ENCODE data around the gene KRTAP5-11.
"Not testable (repeated sequence)": the region's sequence is repeated elsewhere in the genome, so short reads cannot be mapped to it uniquely, and the experiment has no call there.

The KRTAP5-11 gene

GRCh38 chr11:71582309-71582895 lies at the start of gene KRTAP5-11:
Gene KRTAP5-11 (minus strand): TSS chr11:71582875. CDS start chr11:71582837, 38 bp downstream.
- no peak for DNase-seq (ENCODE audit: low read depth in 2 of 2)

- DNase-seq (ENCODE audit: low read depth in 2 of 2), result not testable (repeated sequence)
Observed at GRCh38 chr11:71631551-71631950, 48.9 kb upstream of the KRTAP5-11 start.

- DNase-seq (ENCODE audit: low read depth in 2 of 2), result not testable (repeated sequence)
Observed at GRCh38 chr11:71630071-71630470, 47.4 kb upstream of the KRTAP5-11 start.

GRCh38 chr11:71628943-71629342 lies 46.3 kb upstream of the KRTAP5-11 start:
- not testable (repeated sequence) for DNase-seq (ENCODE audit: low read depth in 2 of 2)

- DNase-seq (ENCODE audit: low read depth in 2 of 2), result not testable (repeated sequence)
Observed at GRCh38 chr11:71623226-71623625, 40.6 kb upstream of the KRTAP5-11 start.

GRCh38 chr11:71622561-71622960 lies 39.9 kb upstream of the KRTAP5-11 start:
- DNase-seq (ENCODE audit: low read depth in 2 of 2), result not testable (repeated sequence)

- not testable (repeated sequence) for DNase-seq (ENCODE audit: low read depth in 2 of 2)
Observed at GRCh38 chr11:71615003-71615402, 32.3 kb upstream of the KRTAP5-11 start.

- not testable (repeated sequence) for DNase-seq (ENCODE audit: low read depth in 2 of 2)
Observed at GRCh38 chr11:71614366-71614917, 31.8 kb upstream of the KRTAP5-11 start.

GRCh38 chr11:71613931-71614330 lies 31.3 kb upstream of the KRTAP5-11 start:
- not testable (repeated sequence) for DNase-seq (ENCODE audit: low read depth in 2 of 2)

- DNase-seq (ENCODE audit: low read depth in 2 of 2), result not testable (repeated sequence)
Observed at GRCh38 chr11:71611218-71611910, 28.7 kb upstream of the KRTAP5-11 start.

GRCh38 chr11:71608272-71608671 lies 25.6 kb upstream of the KRTAP5-11 start:
- DNase-seq (ENCODE audit: low read depth in 2 of 2), result not testable (repeated sequence)

GRCh38 chr11:71607520-71608216 lies 25.0 kb upstream of the KRTAP5-11 start:
- DNase-seq (ENCODE audit: low read depth in 2 of 2), result not testable (repeated sequence)

- DNase-seq (ENCODE audit: low read depth in 2 of 2), result not testable (repeated sequence)
Observed at GRCh38 chr11:71606853-71607519, 24.3 kb upstream of the KRTAP5-11 start.

- DNase-seq (ENCODE audit: low read depth in 2 of 2), result not testable (repeated sequence)
Observed at GRCh38 chr11:71604798-71605488, 22.3 kb upstream of the KRTAP5-11 start.

GRCh38 chr11:71603221-71603620 lies 20.5 kb upstream of the KRTAP5-11 start:
- DNase-seq (ENCODE audit: low read depth in 2 of 2), result not testable (repeated sequence)

GRCh38 chr11:71589546-71589920 lies 6.9 kb upstream of the KRTAP5-11 start:
- DNase-seq (ENCODE audit: low read depth in 2 of 2), result not testable (repeated sequence)

- peak in 1 of 2 donors; percentile 19 for DNase-seq (ENCODE audit: low read depth in 2 of 2)
Observed at GRCh38 chr11:71588822-71589545, 6.3 kb upstream of the KRTAP5-11 start.

GRCh38 chr11:71588314-71588713 lies 5.6 kb upstream of the KRTAP5-11 start:
- not testable (repeated sequence) for DNase-seq (ENCODE audit: low read depth in 2 of 2)

- DNase-seq (ENCODE audit: low read depth in 2 of 2), result not testable (repeated sequence)
Observed at GRCh38 chr11:71585673-71586072, 3.0 kb upstream of the KRTAP5-11 start.

GRCh38 chr11:71582969-71583368 lies 294 bp upstream of the KRTAP5-11 start:
- DNase-seq (ENCODE audit: low read depth in 2 of 2), result not testable (repeated sequence)

All from stimulated activated CD8-positive, alpha-beta memory T cell treated with anti-CD3 and anti-CD28 coated beads, Interleukin-15, amount 100 ng/mL, for 4 hours (primary cell).